ENCODE results near the gene REPS1. TPM values are rescaled to one million over a fixed set of nuclear protein-coding genes. Genes with fewer than 3 reads are reported as not detected.
A peak's percentile ranks its signal among the peaks of the same experiment; 100 is the strongest.

REPS1 gene
- total RNA-seq, 1 experiment from 2014 or later, result 74.4 TPM

GRCh38 chr6:139029470-139030227 lies 41.6 kb upstream of the REPS1 start:
- Histone ChIP-seq H3K9ac (ENCODE audit: extremely low read depth, insufficient read length, low read length) (peak overlapping the region; percentile 87), H3T11ph (ENCODE audit: low read length) (no peak overlapping the region), H4K8ac (replicated peaks; ENCODE audit: insufficient read length, low read depth, low read length) (no peak overlapping the region), H3K9me3 (ENCODE audit: control insufficient read depth, low read depth, low read length) (no peaks in the 10 kb centered on the region), H3K4ac (ENCODE audit: low read depth, low read length) (no peak overlapping the region; the same call in 1 of the 2 replicates), H2AFZ (ENCODE audit: low read length) (no peak overlapping the region), H2BK5ac (ENCODE audit: insufficient read length, low read length) (no peak overlapping the region), H3K4me1 (ENCODE audit: insufficient read depth, low read length) (peaks cover 13% of the 10 kb centered on the region; the same call in 1 of the 2 replicates), H3K27ac (ENCODE audit: insufficient read length, low read depth, low read length) (no peak overlapping the region), H3K14ac (ENCODE audit: insufficient read depth, low read length) (peak overlapping the region; percentile 98), H2BK15ac (ENCODE audit: low read depth, low read length) (no peak overlapping the region; the same call in 1 of the 2 replicates), H4K91ac (ENCODE audit: insufficient read length, low read depth, low read length) (no peak overlapping the region), H4K20me1 (ENCODE audit: control insufficient read depth, insufficient read depth, insufficient read length) (peaks cover 2% of the 10 kb centered on the region), H2BK120ac (ENCODE audit: low read depth, low read length, poor library complexity, severe bottlenecking) (no peak overlapping the region), H3K56ac (ENCODE audit: insufficient read length, low read depth, low read length) (no peak overlapping the region), H3K23ac (ENCODE audit: insufficient read length, low read depth, low read length) (no peak overlapping the region), H2BK20ac (ENCODE audit: low read depth, low read length, poor library complexity, severe bottlenecking) (no peak overlapping the region), H4K5ac (ENCODE audit: insufficient read length, low read depth, low read length) (no peak overlapping the region), H3K79me1 (ENCODE audit: insufficient read depth, low read depth, low read length, poor library complexity, severe bottlenecking) (no peaks in the 10 kb centered on the region), H3K23me2 (ENCODE audit: insufficient read length, low read depth, low read length, poor library complexity, severe bottlenecking) (peaks cover 15% of the 10 kb centered on the region), H2AK5ac (ENCODE audit: insufficient read length, low read length) (no peak overlapping the region), H3K18ac (ENCODE audit: insufficient read length, low read depth, low read length) (peak overlapping the region; percentile 71), H3K79me2 (ENCODE audit: insufficient read depth, low read length) (peaks cover 22% of the 10 kb centered on the region), H2BK12ac (ENCODE audit: insufficient read length, low read depth, low read length) (no peak overlapping the region), H3K27me3 (ENCODE audit: insufficient read depth, low read length) (no peaks in the 10 kb centered on the region), H3K4me2 (ENCODE audit: insufficient read depth, insufficient read length, low read length) (peak overlapping the region; percentile 78)
- DNase-seq, result peak; percentile 45
- no peaks in the 10 kb centered on the region for H3K27me3 Mint-ChIP-seq (ENCODE audit: low read depth)
- peaks cover 12 to 13% (median 12%) of the 10 kb centered on the region in 3 experiments; a peak in 5 of 7 replicates for H3K36me3 Mint-ChIP-seq (ENCODE audit: insufficient read depth in 1 of 3, low read depth in 3 of 3)
- H3K27ac Mint-ChIP-seq, result 0 out of 7 replicates have a peak overlapping the region, but pooled peaks of 1 of the 3 experiments have one; percentile 56
- no peak for TF ChIP-seq CTCF (conservative IDR thresholded peaks at IDR 0.05)
- WGBS (ENCODE audit: extremely low coverage, insufficient read length, low lambda C conversion rate), result no CpG with 5 or more reads among the region's 44 CpGs
- no peaks in the 10 kb centered on the region for H3K9me3 Mint-ChIP-seq
- H3K4me3 Mint-ChIP-seq, result no peak overlapping the region
- peaks cover 25 to 28% of the 10 kb centered on the region in 2 experiments for H3K4me1 Mint-ChIP-seq
